Stomach (tissue), 9 donors: Measurements from ENCODE around the gene EHD1. TPM values are rescaled to one million over a fixed set of nuclear protein-coding genes. Genes with fewer than 3 reads are reported as not detected.

Experiments
- DNase-seq, 2 donors: peaks; one replicate each; pipeline versions ENCODE4 v3.0.0 to v3.0.0-alpha.2; 2013 to 2019
- H3K27ac ChIP-seq, 5 donors: fragments of 200-600 bp in 4 of 5; sonication (generic) in 4 of 5; one replicate each; pipeline ENCODE4 v1.5.1; 2013 to 2019; ENCODE audit warnings: mild to moderate bottlenecking in 1 of 5, moderate library complexity in 1 of 5
- H3K27me3 ChIP-seq, 3 donors: fragments of 200-600 bp; sonication (generic); one replicate each; pipeline ENCODE4 v1.5.1; 2017 to 2019; ENCODE audit warnings: mixed run types in 1 of 3
- H3K36me3 ChIP-seq, 4 donors: fragments of 200-600 bp; sonication (generic); 1 replicate in 3 of 4; 2 replicates in 1 of 4; pipeline ENCODE4 v1.5.1; 2016 to 2019
- H3K4me1 ChIP-seq, 4 donors: fragments of 200-600 bp; sonication (generic); one replicate each; pipeline ENCODE4 v1.5.1; 2016 to 2019
- H3K4me3 ChIP-seq, 4 donors: fragments of 200-600 bp; sonication (generic) in 3 of 4; one replicate each; pipeline ENCODE4 v1.5.1; 2016 to 2019; ENCODE audit warnings: mild to moderate bottlenecking in 1 of 4
- H3K9me3 ChIP-seq, 4 donors: fragments of 200-600 bp; sonication (generic); one replicate each; pipeline ENCODE4 v1.5.1; 2016 to 2019
- EP300 ChIP-seq: sonication (generic); formaldehyde crosslinking; IDR thresholded peaks from one replicate; pipeline ENCODE4 v1.6.1; 2017; ENCODE audit warnings: antibody characterized with exemption
- POLR2A ChIP-seq, 4 donors: fragments of 450-650 bp; IDR thresholded peaks; one replicate each; pipeline ENCODE4 v1.6.1; 2016; ENCODE audit warnings: antibody characterized with exemption in 4 of 4, control low read depth in 2 of 4, mild to moderate bottlenecking in 1 of 4, moderate library complexity in 1 of 4
- POLR2AphosphoS5 ChIP-seq, 3 donors: sonication (generic); formaldehyde crosslinking; IDR thresholded peaks; one replicate each; pipeline ENCODE4 v1.6.1; 2016; ENCODE audit warnings: antibody characterized with exemption in 3 of 3
- WGBS, 5 donors: extraction: QIAGEN DNeasy Blood & Tissue Kit in 3 of 5; methylation state at CpG; one replicate each; pipeline versions ENCODE4 v1.1.5 to v1.1.7; 2013 to 2018; 5-methylcytosine and 5-hydroxymethylcytosine counted together
- intact Hi-C: fragments of 100-400 bp; cut with DNase I; formaldehyde crosslinking; loops from one replicate; pipeline ENCODE4 v1.15.1; 2023; ENCODE audit warnings: low total_unique reads
- polyA plus RNA-seq, 3 donors: library from polyadenylated mRNA; stranded (reverse); fragments of 200-250 nt; gene quantifications; one replicate each; pipeline ENCODE4 v1.2.3, GENCODE V29; 2013
- total RNA-seq, 5 donors: library from RNA; depleted of rRNA; stranded (reverse); fragments of >200 nt; gene quantifications; one replicate each; pipeline versions ENCODE4 v1.1.0 to v1.2.3, GENCODE V29; 2014 to 2016
- TF ChIP-seq, protein P1 (sequence below), 7 experiments: fragments of 450-650 bp in 4 of 7; fragments of 200-600 bp in 3 of 7; sonication (generic) in 3 of 7; IDR thresholded peaks; one replicate each; pipeline ENCODE4 v1.5.1; 2016 to 2019; ENCODE audit warnings: antibody characterized with exemption in 7 of 7, control low read depth in 2 of 7, mild to moderate bottlenecking in 1 of 7
- donor health status: healthy with polysubstance abuse.
- donor health status: Bipolar disorder and iron deficiency.
- donor health status: healthy.

The EHD1 gene
- total and polyA plus RNA-seq, 8 donors, result 17.9 to 160 (median 37.5) TPM

- intact Hi-C loops, result no loop called here
- peak overlapping the region; percentile 90 to 94 (median 93) for H3K27ac ChIP-seq
These were observed 263 bp downstream of the EHD1 start for GRCh38 chr11:64878223-64878493.

GRCh38 chr11:64877390-64878222, 815 bp downstream of the EHD1 start:
- intact Hi-C loops, result no loop called here
- peak overlapping the region; percentile 79 to 98 (median 92) for H3K4me3 ChIP-seq
- H3K36me3 ChIP-seq, result peaks cover 13 to 24% (median 20%) of the 10 kb centered on the region in 4 donors
- peak overlapping the region; percentile 90 to 94 (median 93) for H3K27ac ChIP-seq
- TF ChIP-seq POLR2A (IDR thresholded peaks at IDR 0.05), result no peak
- TF ChIP-seq EP300, result no peak
- no peak for TF ChIP-seq POLR2AphosphoS5 (IDR thresholded peaks at IDR 0.05)
- TF ChIP-seq, protein P1, sequence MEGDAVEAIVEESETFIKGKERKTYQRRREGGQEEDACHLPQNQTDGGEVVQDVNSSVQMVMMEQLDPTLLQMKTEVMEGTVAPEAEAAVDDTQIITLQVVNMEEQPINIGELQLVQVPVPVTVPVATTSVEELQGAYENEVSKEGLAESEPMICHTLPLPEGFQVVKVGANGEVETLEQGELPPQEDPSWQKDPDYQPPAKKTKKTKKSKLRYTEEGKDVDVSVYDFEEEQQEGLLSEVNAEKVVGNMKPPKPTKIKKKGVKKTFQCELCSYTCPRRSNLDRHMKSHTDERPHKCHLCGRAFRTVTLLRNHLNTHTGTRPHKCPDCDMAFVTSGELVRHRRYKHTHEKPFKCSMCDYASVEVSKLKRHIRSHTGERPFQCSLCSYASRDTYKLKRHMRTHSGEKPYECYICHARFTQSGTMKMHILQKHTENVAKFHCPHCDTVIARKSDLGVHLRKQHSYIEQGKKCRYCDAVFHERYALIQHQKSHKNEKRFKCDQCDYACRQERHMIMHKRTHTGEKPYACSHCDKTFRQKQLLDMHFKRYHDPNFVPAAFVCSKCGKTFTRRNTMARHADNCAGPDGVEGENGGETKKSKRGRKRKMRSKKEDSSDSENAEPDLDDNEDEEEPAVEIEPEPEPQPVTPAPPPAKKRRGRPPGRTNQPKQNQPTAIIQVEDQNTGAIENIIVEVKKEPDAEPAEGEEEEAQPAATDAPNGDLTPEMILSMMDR (IDR thresholded peaks at IDR 0.05), result no peak
- 0 to 1% (median 1%) methylated on average over 9 to 41 of the region's 41 CpGs for WGBS, 5 donors
- H3K4me1 ChIP-seq, result peaks cover 38 to 80% (median 77%) of the 10 kb centered on the region in 4 donors
- DNase-seq, result no peak
- no peaks in the 10 kb centered on the region for H3K27me3 ChIP-seq
- no peaks in the 10 kb centered on the region for H3K9me3 ChIP-seq

More at GRCh38 chr11:64878223-64878493, 263 bp downstream of the EHD1 start:
- TF ChIP-seq EP300, result no peak
- no peak for TF ChIP-seq POLR2AphosphoS5 (IDR thresholded peaks at IDR 0.05)
- TF ChIP-seq, protein P1 (IDR thresholded peaks at IDR 0.05), result no peak
- no peak for TF ChIP-seq POLR2A (IDR thresholded peaks at IDR 0.05)
- peaks cover 8 to 18% (median 14%) of the 10 kb centered on the region in 4 donors for H3K36me3 ChIP-seq
- peak overlapping the region; percentile 79 to 98 (median 92) for H3K4me3 ChIP-seq
- 0 to 1% (median 0%) methylated on average over 7 to 21 of the region's 21 CpGs for WGBS, 5 donors
- no peak for DNase-seq
- peaks cover 34 to 74% (median 72%) of the 10 kb centered on the region in 4 donors for H3K4me1 ChIP-seq
- H3K9me3 ChIP-seq, result no peaks in the 10 kb centered on the region
- no peaks in the 10 kb centered on the region for H3K27me3 ChIP-seq

- H3K27me3 ChIP-seq, result no peaks in the 10 kb centered on the region
- intact Hi-C loops, result no loop called here
- H3K4me1 ChIP-seq, result peaks cover 46 to 87% (median 85%) of the 10 kb centered on the region in 4 donors
- no peaks in the 10 kb centered on the region for H3K9me3 ChIP-seq
- peak overlapping the region; percentile 90 to 94 (median 93) for H3K27ac ChIP-seq
- WGBS, 5 donors, result 8 to 24% (median 11%) methylated on average over 14 of the region's 14 CpGs
- peak overlapping the region; percentile 79 to 98 (median 92) for H3K4me3 ChIP-seq
- TF ChIP-seq, protein P1 (IDR thresholded peaks at IDR 0.05), result no peak
- TF ChIP-seq POLR2AphosphoS5 (IDR thresholded peaks at IDR 0.05) (peak in 2 of 3 donors; percentile 35 to 39), EP300 (no peak), POLR2A (IDR thresholded peaks at IDR 0.05) (no peak)
- DNase-seq, result peak; percentile 67 to 81
- H3K36me3 ChIP-seq, result peaks cover 19 to 31% (median 27%) of the 10 kb centered on the region in 4 donors
These were observed 1.5 kb downstream of the EHD1 start for GRCh38 chr11:64876835-64877341.

DNA sequence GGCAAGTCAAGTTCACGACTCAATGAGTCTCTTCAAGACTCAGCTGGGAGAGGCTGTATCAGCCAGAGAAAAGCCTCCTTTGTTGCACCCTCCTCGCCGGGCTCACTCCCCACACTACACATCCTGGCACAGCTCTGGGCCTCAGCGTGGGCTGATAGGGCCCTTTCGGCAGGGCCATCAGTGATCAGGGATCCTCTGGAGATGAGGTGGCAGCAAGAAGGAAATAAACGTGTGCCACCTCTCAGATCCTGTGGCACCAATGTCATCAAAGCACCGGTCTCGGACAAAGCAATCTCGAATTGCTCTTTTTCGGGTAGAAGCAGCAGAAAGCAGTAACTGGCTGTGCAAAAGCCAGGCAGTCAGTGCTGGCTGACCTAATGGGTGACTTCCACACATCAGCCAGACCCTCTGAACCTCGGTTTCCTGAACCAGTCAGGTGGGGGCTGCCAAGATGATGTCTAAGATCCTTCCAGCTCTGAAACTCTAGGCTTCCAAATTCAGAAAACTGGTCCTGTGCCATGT, 2.1 kb downstream of the EHD1 start:
- Histone ChIP-seq H3K4me3 (peak overlapping the region; percentile 79 to 98 (median 92)), H3K36me3 (peaks cover 25 to 37% (median 31%) of the 10 kb centered on the region in 4 donors), H3K4me1 (peaks cover 52 to 92% (median 86%) of the 10 kb centered on the region in 4 donors), H3K9me3 (no peaks in the 10 kb centered on the region), H3K27me3 (no peaks in the 10 kb centered on the region), H3K27ac (peak overlapping the region; percentile 90 to 94 (median 93))
- intact Hi-C loops, result no loop called here
- WGBS, 5 donors, result 20 to 33% (median 26%) methylated on average over 9 to 11 of the region's 11 CpGs
- TF ChIP-seq POLR2AphosphoS5 (IDR thresholded peaks at IDR 0.05) (peak in 1 of 3 donors; percentile 12), EP300 (no peak)
- DNase-seq, result no peak
